BJ (cell line): ENCODE measurements around the gene ICAM2. TPM values are rescaled to one million over a fixed set of nuclear protein-coding genes. Genes with fewer than 3 reads are reported as not detected.

Experiments used
- CTCF ChIA-PET: fragments of 350-600 bp; formaldehyde crosslinking; extraction: SDS; loops from one replicate; lab custom pipeline; 2021; ENCODE audit warnings: antibody characterized with exemption, inconsistent platforms; lab: Yijun Ruan, JAX
- POLR2A ChIA-PET: fragments of 300-600 bp; sonication (Branson Sonifier 250); formaldehyde crosslinking; extraction: SDS; loops from one replicate; lab custom pipeline; 2021; ENCODE audit warnings: antibody characterized with exemption; lab: Charles Lee
- DNase-seq: peaks from one replicate; pipeline ENCODE4 v3.0.0-alpha.2; 2011; ENCODE audit warnings: low read depth
- H3K27me3 ChIP-seq: 2 replicates; pipeline ENCODE4 v1.6.0; 2011; ENCODE audit warnings: low read length; ENCODE audit not compliant: control insufficient read depth, insufficient read depth
- H3K36me3 ChIP-seq: 2 replicates; pipeline ENCODE4 v1.5.1; 2011; ENCODE audit warnings: low read length; ENCODE audit not compliant: control insufficient read depth, insufficient read depth
- H3K4me3 ChIP-seq: 2 replicates; pipeline ENCODE4 v1.5.1; 2011; ENCODE audit warnings: low read depth, mild to moderate bottlenecking, control low read depth, low read length
- polyA minus RNA-seq: library from RNA; depleted of rRNA, polyadenylated mRNA; stranded (reverse); fragments of >200 nt; gene quantifications from 2 replicates; pipeline ENCODE4 v1.2.3, GENCODE V29; 2011; rRNA and poly(A)+ RNA removed
- polyA plus RNA-seq: library from polyadenylated mRNA; depleted of rRNA; stranded (reverse); fragments of >200 nt; gene quantifications from 2 replicates; pipeline ENCODE4 v1.2.3, GENCODE V29; 2011; rRNA removed
- TF ChIP-seq, protein P1 (sequence below): IDR thresholded peaks from 2 replicates; pipeline ENCODE4 v1.5.1; 2011; ENCODE audit warnings: low read depth, mild to moderate bottlenecking, control low read depth, inconsistent platforms, low read length, moderate library complexity; ENCODE audit not compliant: insufficient read depth

Gene ICAM2
- polyA plus RNA-seq = 0.91 and 1.6 TPM in 2 replicates
- polyA minus RNA-seq = 1.5 TPM in 1 of 2 replicates, not detected in the other

DNA sequence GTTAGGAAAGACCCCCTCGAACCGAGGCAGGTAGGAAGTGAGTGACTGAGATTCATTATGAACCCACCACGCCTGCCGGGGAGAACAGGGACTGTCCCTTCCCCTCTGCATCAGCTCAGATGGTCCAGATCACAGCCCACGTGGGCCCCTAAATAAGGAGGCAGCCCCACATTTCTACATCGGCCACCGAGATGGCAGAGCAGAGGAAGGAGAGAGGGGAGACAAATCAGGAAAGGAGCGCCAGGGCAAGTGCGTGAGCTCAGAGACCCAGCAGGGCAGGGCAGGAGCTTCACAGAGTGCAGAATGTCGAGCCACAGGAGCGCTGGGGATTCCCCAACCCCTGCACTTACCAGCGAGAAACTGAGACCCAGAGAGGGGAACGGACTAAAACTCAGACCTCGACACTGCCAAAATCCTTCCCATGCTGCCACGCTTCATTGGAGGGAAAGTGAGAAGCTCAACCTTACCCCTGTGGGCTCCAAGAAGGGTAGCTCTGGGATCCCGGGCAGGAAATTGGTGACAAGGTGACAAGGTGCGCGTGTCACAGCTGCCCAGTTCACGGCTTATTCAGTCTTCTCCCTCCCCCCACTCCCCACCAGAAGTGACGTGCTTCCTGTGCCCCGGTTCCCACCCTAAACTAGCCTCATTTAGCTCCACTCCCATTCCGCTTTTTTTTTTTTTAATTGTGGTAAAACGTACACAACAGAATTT, at the start of gene ICAM2:
TSS of gene ICAM2 (minus strand) at position 578 of the 711 bp plus-strand sequence. CDS start 13,942 bp downstream, outside the sequence.
- Histone ChIP-seq H3K27me3 (no peaks in the 10 kb centered on the region), H3K4me3 (peak within 1 kb of the TSS; percentile 21), H3K36me3 (no peaks in the 10 kb centered on the region)
- DNase-seq = no peak
- POLR2A ChIA-PET = no interaction called here
- CTCF ChIA-PET = interaction anchor here (0.8 to 5.0 kb wide), 10 partner anchors 9 to 155 kb away, joined by 3 to 29 read pairs (median 4); partner anchors contain the start of genes CSHL1 and GH1
- TF ChIP-seq, protein P1, sequence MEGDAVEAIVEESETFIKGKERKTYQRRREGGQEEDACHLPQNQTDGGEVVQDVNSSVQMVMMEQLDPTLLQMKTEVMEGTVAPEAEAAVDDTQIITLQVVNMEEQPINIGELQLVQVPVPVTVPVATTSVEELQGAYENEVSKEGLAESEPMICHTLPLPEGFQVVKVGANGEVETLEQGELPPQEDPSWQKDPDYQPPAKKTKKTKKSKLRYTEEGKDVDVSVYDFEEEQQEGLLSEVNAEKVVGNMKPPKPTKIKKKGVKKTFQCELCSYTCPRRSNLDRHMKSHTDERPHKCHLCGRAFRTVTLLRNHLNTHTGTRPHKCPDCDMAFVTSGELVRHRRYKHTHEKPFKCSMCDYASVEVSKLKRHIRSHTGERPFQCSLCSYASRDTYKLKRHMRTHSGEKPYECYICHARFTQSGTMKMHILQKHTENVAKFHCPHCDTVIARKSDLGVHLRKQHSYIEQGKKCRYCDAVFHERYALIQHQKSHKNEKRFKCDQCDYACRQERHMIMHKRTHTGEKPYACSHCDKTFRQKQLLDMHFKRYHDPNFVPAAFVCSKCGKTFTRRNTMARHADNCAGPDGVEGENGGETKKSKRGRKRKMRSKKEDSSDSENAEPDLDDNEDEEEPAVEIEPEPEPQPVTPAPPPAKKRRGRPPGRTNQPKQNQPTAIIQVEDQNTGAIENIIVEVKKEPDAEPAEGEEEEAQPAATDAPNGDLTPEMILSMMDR = no peak

DNA sequence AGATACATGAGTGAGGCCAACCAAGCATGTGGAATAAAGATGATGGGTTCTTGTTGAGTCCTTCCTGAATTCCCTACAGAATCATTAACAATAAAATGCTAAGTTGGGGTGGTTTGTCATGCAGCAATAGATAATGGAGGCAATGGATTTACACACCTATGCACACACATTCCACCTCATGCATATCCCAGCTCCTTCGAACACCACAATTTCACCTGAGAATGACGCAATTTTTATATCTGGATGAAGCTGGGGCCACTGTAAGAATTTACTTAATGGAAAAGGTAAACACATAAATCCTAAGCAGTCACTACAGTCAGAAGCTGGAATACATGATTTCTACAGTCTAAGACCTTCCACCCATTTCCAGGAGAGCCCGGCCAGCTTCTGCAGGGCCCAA, 49.8 kb upstream of the ICAM2 start:
- no peak overlapping the region for H3K4me3 ChIP-seq
- ChIA-PET CTCF (interaction anchor here (0.6 kb wide), 1 partner anchor 159 kb away, joined by 3 read pairs; the partner anchor contains the start of gene CSHL1), POLR2A (no interaction called here)
- no peak for DNase-seq
- peaks cover 3% of the 10 kb centered on the region; the same call in 1 of the 2 replicates for H3K36me3 ChIP-seq
- TF ChIP-seq, protein P1 = no peak
- no peaks in the 10 kb centered on the region for H3K27me3 ChIP-seq

DNA sequence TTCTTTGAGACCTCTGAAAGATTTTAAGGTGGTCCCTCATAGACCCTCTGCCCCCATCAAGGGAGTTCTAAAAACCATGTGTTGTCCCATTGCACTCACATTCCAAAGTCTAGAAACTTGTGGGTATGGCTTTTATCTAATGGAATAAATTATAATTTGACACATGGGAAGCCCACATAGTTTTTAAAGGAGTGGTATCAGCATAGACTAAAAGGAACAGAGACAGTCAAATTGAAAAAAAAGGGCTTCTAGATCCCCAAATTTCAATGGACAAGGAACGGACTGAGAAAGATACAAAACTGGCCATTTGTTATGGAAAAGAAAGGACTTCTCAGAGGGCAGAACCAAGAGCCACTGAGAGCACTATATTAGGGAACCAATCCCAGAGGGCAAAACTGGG, 48.7 kb upstream of the ICAM2 start:
- no peak overlapping the region for H3K4me3 ChIP-seq
- H3K36me3 ChIP-seq = peaks cover 3% of the 10 kb centered on the region; the same call in 1 of the 2 replicates
- ChIA-PET POLR2A (no interaction called here), CTCF (no interaction called here)
- H3K27me3 ChIP-seq = no peaks in the 10 kb centered on the region
- no peak for DNase-seq
- TF ChIP-seq, protein P1 = no peak

GRCh38 chr17:64067657-64068056, 47.2 kb upstream of the ICAM2 start:
- Histone ChIP-seq H3K27me3 (no peaks in the 10 kb centered on the region), H3K4me3 (no peak overlapping the region), H3K36me3 (peaks cover 3% of the 10 kb centered on the region; the same call in 1 of the 2 replicates)
- TF ChIP-seq, protein P1 = no peak
- ChIA-PET CTCF (interaction anchor here (0.5 to 7.4 kb wide), 4 partner anchors 11 to 209 kb away, joined by 3 to 57 read pairs (median 3); no protein-coding TSS in a partner anchor), POLR2A (no interaction called here)
- DNase-seq = no peak

DNA sequence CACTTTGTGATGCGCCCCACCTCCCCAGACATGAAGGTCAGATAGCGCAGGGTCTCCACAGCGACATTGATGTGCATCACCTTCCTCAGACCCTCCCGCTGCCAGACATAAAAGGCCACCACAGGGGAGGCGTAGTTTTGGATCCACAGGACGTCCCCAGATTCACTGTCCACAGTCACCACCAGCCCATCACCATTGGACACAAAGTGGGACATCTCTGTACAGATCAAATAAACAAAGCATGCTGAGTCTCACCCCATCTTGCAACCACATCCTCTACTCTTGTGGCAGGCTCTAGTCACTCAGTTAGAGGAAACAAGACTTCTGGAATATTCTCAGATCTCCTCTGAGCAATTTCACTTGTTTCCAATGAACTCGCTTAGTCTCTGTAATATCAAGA, 46.3 kb upstream of the ICAM2 start:
- TF ChIP-seq, protein P1 = no peak
- H3K4me3 ChIP-seq = no peak overlapping the region
- ChIA-PET POLR2A (no interaction called here), CTCF (interaction anchor here (0.6 to 7.4 kb wide), 4 partner anchors 9 to 211 kb away, joined by 3 to 57 read pairs (median 4); no protein-coding TSS in a partner anchor)
- H3K36me3 ChIP-seq = peaks cover 3% of the 10 kb centered on the region; the same call in 1 of the 2 replicates
- H3K27me3 ChIP-seq = no peaks in the 10 kb centered on the region
- no peak for DNase-seq
